ENCODE data around the gene KRT82.

Gene KRT82

GRCh38 chr12:52356031-52356761, 49.9 kb downstream of the KRT82 start:
- Histone ChIP-seq H3K4me1 (ENCODE audit: control insufficient read depth, insufficient read depth, low read length) (no peaks in the 10 kb centered on the region), H3K9me3 (ENCODE audit: control insufficient read depth, low read length) (no peaks in the 10 kb centered on the region), H3K27ac (ENCODE audit: insufficient read depth, low read depth, low read length, poor library complexity, severe bottlenecking) (no peak overlapping the region), H3K27me3 (ENCODE audit: control insufficient read depth, insufficient read depth, low read length, poor library complexity, severe bottlenecking) (no peaks in the 10 kb centered on the region), H3K36me3 (ENCODE audit: control insufficient read depth, insufficient read depth, low read length) (no peaks in the 10 kb centered on the region), H3K4me3 (ENCODE audit: insufficient read depth, low read depth, low read length) (no peak overlapping the region)
- 96% methylated on average over 56 of the region's 56 CpGs for WGBS, 2 experiments

- H3K27me3 ChIP-seq (ENCODE audit: control insufficient read depth, insufficient read depth, low read length, poor library complexity, severe bottlenecking): no peaks in the 10 kb centered on the region
- 96% methylated on average over 8 of the region's 8 CpGs for WGBS, 2 experiments
Measured at GRCh38 chr12:52355176-52355575, 51.0 kb downstream of the KRT82 start.

GRCh38 chr12:52354200-52354599, 51.9 kb downstream of the KRT82 start:
- 71 to 75% methylated on average over 5 of the region's 5 CpGs for WGBS, 2 experiments
- H3K4me1 ChIP-seq (ENCODE audit: control insufficient read depth, insufficient read depth, low read length): no peaks in the 10 kb centered on the region
- H3K27me3 ChIP-seq (ENCODE audit: control insufficient read depth, insufficient read depth, low read length, poor library complexity, severe bottlenecking): no peaks in the 10 kb centered on the region
- no peak overlapping the region for H3K27ac ChIP-seq (ENCODE audit: insufficient read depth, low read depth, low read length, poor library complexity, severe bottlenecking)
- no peak overlapping the region for H3K4me3 ChIP-seq (ENCODE audit: insufficient read depth, low read depth, low read length)
- no peaks in the 10 kb centered on the region for H3K36me3 ChIP-seq (ENCODE audit: control insufficient read depth, insufficient read depth, low read length)
- H3K9me3 ChIP-seq (ENCODE audit: control insufficient read depth, low read length): no peaks in the 10 kb centered on the region

More at GRCh38 chr12:52355176-52355575, 51.0 kb downstream of the KRT82 start:
- H3K4me1 ChIP-seq (ENCODE audit: control insufficient read depth, insufficient read depth, low read length): no peaks in the 10 kb centered on the region
- no peak overlapping the region for H3K4me3 ChIP-seq (ENCODE audit: insufficient read depth, low read depth, low read length)
- no peak overlapping the region for H3K27ac ChIP-seq (ENCODE audit: insufficient read depth, low read depth, low read length, poor library complexity, severe bottlenecking)
- no peaks in the 10 kb centered on the region for H3K36me3 ChIP-seq (ENCODE audit: control insufficient read depth, insufficient read depth, low read length)
- no peaks in the 10 kb centered on the region for H3K9me3 ChIP-seq (ENCODE audit: control insufficient read depth, low read length)

- no peaks in the 10 kb centered on the region for H3K27me3 ChIP-seq (ENCODE audit: control insufficient read depth, insufficient read depth, low read length, poor library complexity, severe bottlenecking)
- no peak overlapping the region for H3K27ac ChIP-seq (ENCODE audit: insufficient read depth, low read depth, low read length, poor library complexity, severe bottlenecking)
Measured at GRCh38 chr12:52353766-52354165, 52.4 kb downstream of the KRT82 start.

GRCh38 chr12:52352951-52353350, 53.2 kb downstream of the KRT82 start:
- 83 to 91% methylated on average over 1 to 2 of the region's 2 CpGs for WGBS, 2 experiments
- Histone ChIP-seq H3K27ac (ENCODE audit: insufficient read depth, low read depth, low read length, poor library complexity, severe bottlenecking) (no peak overlapping the region), H3K9me3 (ENCODE audit: control insufficient read depth, low read length) (no peaks in the 10 kb centered on the region), H3K27me3 (ENCODE audit: control insufficient read depth, insufficient read depth, low read length, poor library complexity, severe bottlenecking) (no peaks in the 10 kb centered on the region), H3K4me1 (ENCODE audit: control insufficient read depth, insufficient read depth, low read length) (no peaks in the 10 kb centered on the region), H3K36me3 (ENCODE audit: control insufficient read depth, insufficient read depth, low read length) (no peaks in the 10 kb centered on the region), H3K4me3 (ENCODE audit: insufficient read depth, low read depth, low read length) (no peak overlapping the region)

More at GRCh38 chr12:52353766-52354165, 52.4 kb downstream of the KRT82 start:
- H3K9me3 ChIP-seq (ENCODE audit: control insufficient read depth, low read length): no peaks in the 10 kb centered on the region
- no peak overlapping the region for H3K4me3 ChIP-seq (ENCODE audit: insufficient read depth, low read depth, low read length)
- H3K4me1 ChIP-seq (ENCODE audit: control insufficient read depth, insufficient read depth, low read length): no peaks in the 10 kb centered on the region
- WGBS, 2 experiments: 84 to 92% methylated on average over 3 of the region's 3 CpGs
- H3K36me3 ChIP-seq (ENCODE audit: control insufficient read depth, insufficient read depth, low read length): no peaks in the 10 kb centered on the region

GRCh38 chr12:52351196-52352059, 54.7 kb downstream of the KRT82 start:
- 92 to 93% methylated on average over 9 of the region's 9 CpGs for WGBS, 2 experiments
- Histone ChIP-seq H3K9me3 (ENCODE audit: control insufficient read depth, low read length) (no peaks in the 10 kb centered on the region), H3K27ac (ENCODE audit: insufficient read depth, low read depth, low read length, poor library complexity, severe bottlenecking) (no peak overlapping the region), H3K27me3 (ENCODE audit: control insufficient read depth, insufficient read depth, low read length, poor library complexity, severe bottlenecking) (no peaks in the 10 kb centered on the region), H3K36me3 (ENCODE audit: control insufficient read depth, insufficient read depth, low read length) (no peaks in the 10 kb centered on the region), H3K4me3 (ENCODE audit: insufficient read depth, low read depth, low read length) (no peak overlapping the region), H3K4me1 (ENCODE audit: control insufficient read depth, insufficient read depth, low read length) (no peaks in the 10 kb centered on the region)

- Histone ChIP-seq H3K27me3 (ENCODE audit: control insufficient read depth, insufficient read depth, low read length, poor library complexity, severe bottlenecking) (no peaks in the 10 kb centered on the region), H3K4me3 (ENCODE audit: insufficient read depth, low read depth, low read length) (no peak overlapping the region), H3K27ac (ENCODE audit: insufficient read depth, low read depth, low read length, poor library complexity, severe bottlenecking) (no peak overlapping the region), H3K4me1 (ENCODE audit: control insufficient read depth, insufficient read depth, low read length) (no peaks in the 10 kb centered on the region), H3K36me3 (ENCODE audit: control insufficient read depth, insufficient read depth, low read length) (no peaks in the 10 kb centered on the region), H3K9me3 (ENCODE audit: control insufficient read depth, low read length) (no peaks in the 10 kb centered on the region)
- WGBS, 2 experiments: 88 to 98% methylated on average over 5 of the region's 5 CpGs
Measured at GRCh38 chr12:52350786-52351185, 55.3 kb downstream of the KRT82 start.

GRCh38 chr12:52350021-52350620, 56.0 kb downstream of the KRT82 start:
- H3K4me1 ChIP-seq (ENCODE audit: control insufficient read depth, insufficient read depth, low read length): no peaks in the 10 kb centered on the region
- H3K27me3 ChIP-seq (ENCODE audit: control insufficient read depth, insufficient read depth, low read length, poor library complexity, severe bottlenecking): no peaks in the 10 kb centered on the region
- WGBS, 2 experiments: 93 to 94% methylated on average over 8 of the region's 8 CpGs
- no peak overlapping the region for H3K27ac ChIP-seq (ENCODE audit: insufficient read depth, low read depth, low read length, poor library complexity, severe bottlenecking)
- H3K36me3 ChIP-seq (ENCODE audit: control insufficient read depth, insufficient read depth, low read length): no peaks in the 10 kb centered on the region
- no peaks in the 10 kb centered on the region for H3K9me3 ChIP-seq (ENCODE audit: control insufficient read depth, low read length)
- H3K4me3 ChIP-seq (ENCODE audit: insufficient read depth, low read depth, low read length): no peak overlapping the region

DNA sequence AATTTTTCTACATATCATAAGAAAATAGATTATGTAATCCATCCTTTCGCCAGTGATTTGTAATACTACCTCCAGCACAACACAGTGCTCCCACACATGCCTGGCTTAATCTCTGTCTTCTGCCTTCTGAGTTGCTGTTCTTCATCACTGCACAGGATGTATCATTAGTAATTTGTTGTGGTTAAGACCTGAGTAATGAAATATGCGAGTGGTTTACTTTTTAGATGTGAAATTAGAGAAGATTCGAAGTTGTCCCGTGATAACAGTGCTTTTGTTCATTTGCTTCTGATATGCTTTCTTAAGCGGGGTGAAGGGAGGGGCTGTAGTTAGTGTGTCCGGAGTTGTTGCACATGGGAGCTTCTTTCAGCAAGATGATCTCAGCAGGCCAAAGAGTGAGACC, 56.9 kb downstream of the KRT82 start:
- Histone ChIP-seq H3K36me3 (ENCODE audit: control insufficient read depth, insufficient read depth, low read length) (no peaks in the 10 kb centered on the region), H3K27me3 (ENCODE audit: control insufficient read depth, insufficient read depth, low read length, poor library complexity, severe bottlenecking) (no peaks in the 10 kb centered on the region), H3K4me1 (ENCODE audit: control insufficient read depth, insufficient read depth, low read length) (no peaks in the 10 kb centered on the region), H3K9me3 (ENCODE audit: control insufficient read depth, low read length) (no peaks in the 10 kb centered on the region), H3K27ac (ENCODE audit: insufficient read depth, low read depth, low read length, poor library complexity, severe bottlenecking) (no peak overlapping the region), H3K4me3 (ENCODE audit: insufficient read depth, low read depth, low read length) (no peak overlapping the region)
- WGBS, 2 experiments: 93 to 94% methylated on average over 6 of the region's 6 CpGs

Data from ectodermal cell (in vitro differentiated cells).